HepG2 (cell line): ENCODE data around the gene OR5I1. TPM values are rescaled to one million over a fixed set of nuclear protein-coding genes. Genes with fewer than 3 reads are reported as not detected.

ENCODE experiments used
- ATAC-seq: fragments of 200-7000 bp; cut with Tn5 transposase; 3 replicates; pipeline ENCODE4 v1.9.1; 2020; ENCODE audit warnings: mild to moderate bottlenecking, moderate library complexity
- BruUV-seq: library from RNA; stranded (reverse); fragments of 400-500 nt; replicated peaks from 2 replicates; lab custom pipeline; 2021; lab: Mats Ljungman, UMichigan
- CTCF ChIA-PET: fragments of 300-600 bp; formaldehyde crosslinking; extraction: SDS; loops from one replicate; lab custom pipeline; 2021; ENCODE audit warnings: low total read pairs, inconsistent platforms, low intra/inter-chr PET ratio; lab: Yijun Ruan, JAX
- POLR2A ChIA-PET: fragments of 350-600 bp; sonication (Branson Sonifier 250); formaldehyde crosslinking; loops from one replicate; lab custom pipeline; 2020; ENCODE audit warnings: antibody characterized with exemption, inconsistent platforms; lab: Yijun Ruan, JAX
- DNase-seq: peaks from one replicate; pipeline ENCODE4 v3.0.0-alpha.2; 2015; ENCODE audit warnings: low spot score
- FAIRE-seq: peaks from 3 replicates; lab custom pipeline; 2011; peaks lifted over from hg19 to GRCh38; lab: Jason Lieb, UNC
- H2AFZ ChIP-seq: one replicate; pipeline ENCODE4 v1.6.1; 2011; ENCODE audit warnings: low read length, inconsistent platforms
- H3K27ac ChIP-seq: fragments of 300-600 bp; 3 replicates; pipeline ENCODE4 v1.8.0; 2011; ENCODE audit warnings: mixed run types, mild to moderate bottlenecking, mixed read lengths, low read length, inconsistent platforms; ENCODE audit not compliant: insufficient read depth; ENCODE audit errors: extremely low read length
- H3K27me3 ChIP-seq, 2 experiments: fragments of 200-600 bp in 1 of 2; 2 replicates in 1 of 2; 3 replicates in 1 of 2; pipeline versions ENCODE4 v1.6.0 to v1.8.0; 2011; ENCODE audit warnings: low read length in 2 of 2, mild to moderate bottlenecking in 2 of 2, moderate library complexity in 2 of 2, inconsistent platforms in 1 of 2; ENCODE audit not compliant: insufficient read depth in 2 of 2, control insufficient read depth in 1 of 2
- H3K36me3 ChIP-seq, 2 experiments: fragments of 200-600 bp in 1 of 2; replicated peaks in 1 of 2; 2 replicates in 1 of 2; 3 replicates in 1 of 2; pipeline versions ENCODE4 v1.5.1 to v1.8.0; 2011; ENCODE audit warnings: low read length in 2 of 2, inconsistent platforms in 1 of 2; ENCODE audit not compliant: insufficient read depth in 2 of 2, control insufficient read depth in 1 of 2
- H3K4me1 ChIP-seq: 2 replicates; pipeline ENCODE4 v1.5.1; 2012; ENCODE audit warnings: low read length, inconsistent platforms; ENCODE audit not compliant: insufficient read depth
- H3K4me2 ChIP-seq: 2 replicates; pipeline ENCODE4 v1.6.0; 2011; ENCODE audit warnings: low read depth, low read length, inconsistent platforms
- H3K4me3 ChIP-seq, 3 experiments: fragments of 200-600 bp in 1 of 3; sonication (generic), shearing (Covaris generic) in 1 of 3; replicated peaks in 1 of 3; 2 replicates each; pipeline ENCODE4 v1.5.1; 2011 to 2016; ENCODE audit warnings: low read length in 3 of 3, inconsistent platforms in 2 of 3, low read depth in 2 of 3, mild to moderate bottlenecking in 2 of 3, control low read depth in 1 of 3, mixed read lengths in 1 of 3; ENCODE audit not compliant: insufficient read depth in 1 of 3
- H3K79me2 ChIP-seq: one replicate; pipeline ENCODE4 v1.6.1; 2011; ENCODE audit warnings: low read length, inconsistent platforms; ENCODE audit not compliant: insufficient read depth
- H3K9ac ChIP-seq: 2 replicates; pipeline ENCODE4 v1.6.0; 2011; ENCODE audit warnings: mild to moderate bottlenecking, low read depth, low read length, inconsistent platforms; ENCODE audit not compliant: insufficient read depth
- H3K9me3 ChIP-seq: 2 replicates; pipeline ENCODE4 v1.5.1; 2012; ENCODE audit warnings: mild to moderate bottlenecking, low read length
- H4K20me1 ChIP-seq: 2 replicates; pipeline ENCODE4 v1.6.0; 2011; ENCODE audit warnings: inconsistent platforms, mild to moderate bottlenecking, low read length, moderate library complexity; ENCODE audit not compliant: insufficient read depth
- ATF7 ChIP-seq, 2 experiments: fragments of 450-650 bp in 1 of 2; sonication (generic) in 1 of 2; formaldehyde crosslinking in 1 of 2; IDR thresholded peaks; 2 replicates each; pipeline versions ENCODE4 v1.4.0 to v1.6.1; 2016 to 2020; ENCODE audit warnings: antibody characterized with exemption in 1 of 2, mild to moderate bottlenecking in 1 of 2, missing genetic modification reagents in 1 of 2
- CREB1 ChIP-seq, 2 experiments: fragments of 450-650 bp in 1 of 2; IDR thresholded peaks; 2 replicates each; pipeline ENCODE4 v1.6.1; 2016 to 2017; ENCODE audit warnings: control low read depth in 1 of 2, mild to moderate bottlenecking in 1 of 2, missing compliant biosample characterization in 1 of 2, missing genetic modification characterization in 1 of 2
- ETV6 ChIP-seq: sonication (generic); formaldehyde crosslinking; conservative IDR thresholded peaks from 2 replicates; pipeline ENCODE4 v1.4.0; 2020; ENCODE audit warnings: missing genetic modification reagents
- GTF3A ChIP-seq: sonication (generic); formaldehyde crosslinking; conservative IDR thresholded peaks from 2 replicates; pipeline ENCODE4 v1.4.0; 2020; ENCODE audit warnings: mild to moderate bottlenecking, missing genetic modification reagents
- HDAC1 ChIP-seq: sonication (generic); formaldehyde crosslinking; IDR thresholded peaks from 2 replicates; pipeline ENCODE4 v1.5.1; 2020; ENCODE audit warnings: mild to moderate bottlenecking, missing genetic modification reagents
- KLF16 ChIP-seq, 2 experiments: sonication (generic) in 1 of 2; formaldehyde crosslinking in 1 of 2; IDR thresholded peaks; 2 replicates each; pipeline versions ENCODE4 v1.6.1 to v1.8.0; 2016 to 2023; ENCODE audit warnings: missing genetic modification reagents in 2 of 2, missing compliant biosample characterization in 1 of 2
- SMC3 ChIP-seq: IDR thresholded peaks from 2 replicates; pipeline ENCODE4 v1.6.1; 2011; ENCODE audit warnings: low read length, improper control_type of control experiment
- SOX5 ChIP-seq: IDR thresholded peaks from 2 replicates; pipeline ENCODE4 v1.6.1; 2016; ENCODE audit warnings: borderline replicate concordance
- ZNF207 ChIP-seq: fragments of 450-650 bp; IDR thresholded peaks from 2 replicates; pipeline ENCODE4 v1.6.1; 2016; ENCODE audit warnings: antibody characterized with exemption, borderline replicate concordance
- ZNF343 ChIP-seq: sonication (generic); formaldehyde crosslinking; IDR thresholded peaks from 2 replicates; pipeline ENCODE4 v1.4.0; 2020; ENCODE audit warnings: mild to moderate bottlenecking, missing genetic modification reagents
- ZNF501 ChIP-seq: sonication (generic); formaldehyde crosslinking; IDR thresholded peaks from 2 replicates; pipeline ENCODE4 v1.5.1; 2020; ENCODE audit warnings: mild to moderate bottlenecking, moderate library complexity, missing genetic modification reagents
- WGBS: methylation state at CpG from one replicate; pipeline ENCODE4 v1.1.6; 2017; ENCODE audit warnings: low lambda C conversion rate; 5-methylcytosine and 5-hydroxymethylcytosine counted together
- in situ Hi-C: cut with HindIII; loops from 2 replicates; pipeline ENCODE4 v1.10.0; 2017; ENCODE audit warnings: low pct_unique_long_range_greater_than_20kb; ENCODE audit not compliant: extremely low pct_ligation_motif_present
- intact Hi-C: fragments of 100-400 bp; cut with micrococcal nuclease; formaldehyde crosslinking; loops from one replicate; pipeline ENCODE4 v1.10.0; 2022; ENCODE audit not compliant: unreplicated experiment
- polyA plus RNA-seq, 8 experiments: library from polyadenylated mRNA; depleted of rRNA in 3 of 8; stranded (reverse) in 7 of 8; unstranded in 1 of 8; fragments of >200 nt; fragmentation: Illumina TruSeq in 4 of 8; extraction: Trizol in 4 of 8; gene quantifications; 2 replicates each; pipeline versions ENCODE4 v1.2.1 to v1.2.3, GENCODE V29; 2011 to 2016; ENCODE audit warnings: low read depth in 4 of 8, missing spikeins in 1 of 8, mixed read lengths in 1 of 8; ENCODE audit not compliant: insufficient read depth in 1 of 8
- total RNA-seq, 5 experiments: library from RNA; depleted of rRNA; stranded (reverse); fragments of >200 nt; fragmentation: Illumina TruSeq; extraction: Trizol; gene quantifications; 2 replicates each; pipeline ENCODE4 v1.2.3, GENCODE V29; 2016; ENCODE audit warnings: low read depth in 1 of 5
- TF ChIP-seq, protein P1 (sequence below): sonication (generic); formaldehyde crosslinking; IDR thresholded peaks from 2 replicates; pipeline ENCODE4 v1.5.0; 2020; ENCODE audit warnings: mild to moderate bottlenecking, missing genetic modification reagents, borderline replicate concordance

OR5I1 gene
- total and polyA plus RNA-seq, 2 of the 13 experiments (the other 11 are each of a cell fraction or from before 2014, with no cell fraction given): not detected

DNA sequence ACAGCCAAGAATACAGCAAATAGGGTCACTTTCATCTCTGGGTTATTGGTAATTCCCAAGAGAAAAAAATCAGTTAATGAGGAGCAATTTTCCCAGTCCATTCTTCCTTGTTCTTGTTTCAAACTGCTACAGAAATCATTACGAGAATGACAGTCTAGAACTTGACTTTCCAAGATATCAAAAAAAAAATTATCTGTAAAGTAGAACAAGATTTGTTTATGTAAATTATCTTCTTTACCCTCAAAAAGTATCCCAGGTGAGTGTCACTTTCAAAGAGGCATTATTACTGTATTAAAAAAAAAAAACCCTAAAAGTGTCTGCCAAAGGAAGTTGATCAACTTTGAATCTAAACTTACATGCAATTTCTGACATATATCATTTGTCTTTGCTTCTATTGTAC is 21.7 kb downstream of the OR5I1 start, which contains the start of gene OR5W2:
Gene OR5W2 (minus strand): TSS at position 101 of the 400 bp plus-strand sequence. CDS start 0 bp downstream, at position 101.
- no peaks in the 10 kb centered on the region for H3K79me2 ChIP-seq
- intact Hi-C loops (no loop called here), in situ Hi-C loops (no loop called here)
- H3K9me3 ChIP-seq: 0 out of 2 replicates have a peak, but pooled peaks cover 4% of the 10 kb centered on the region
- no peak within 1 kb of the TSS for H3K4me2 ChIP-seq
- TF ChIP-seq SOX5 (no peak), GTF3A (CRISPR knock-in tag) (no peak), ZNF343 (no peak), ZNF207 (no peak), SMC3 (no peak)
- TF ChIP-seq, protein P1, sequence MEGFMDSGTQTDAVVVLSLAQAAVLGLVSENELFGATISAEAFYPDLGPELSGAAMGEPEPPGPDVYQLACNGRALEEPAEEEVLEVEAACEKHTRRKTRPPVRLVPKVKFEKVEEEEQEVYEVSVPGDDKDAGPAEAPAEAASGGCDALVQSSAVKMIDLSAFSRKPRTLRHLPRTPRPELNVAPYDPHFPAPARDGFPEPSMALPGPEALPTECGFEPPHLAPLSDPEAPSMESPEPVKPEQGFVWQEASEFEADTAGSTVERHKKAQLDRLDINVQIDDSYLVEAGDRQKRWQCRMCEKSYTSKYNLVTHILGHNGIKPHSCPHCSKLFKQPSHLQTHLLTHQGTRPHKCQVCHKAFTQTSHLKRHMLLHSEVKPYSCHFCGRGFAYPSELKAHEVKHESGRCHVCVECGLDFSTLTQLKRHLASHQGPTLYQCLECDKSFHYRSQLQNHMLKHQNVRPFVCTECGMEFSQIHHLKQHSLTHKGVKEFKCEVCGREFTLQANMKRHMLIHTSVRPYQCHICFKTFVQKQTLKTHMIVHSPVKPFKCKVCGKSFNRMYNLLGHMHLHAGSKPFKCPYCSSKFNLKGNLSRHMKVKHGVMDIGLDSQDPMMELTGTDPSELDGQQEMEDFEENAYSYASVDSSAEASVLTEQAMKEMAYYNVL (CRISPR knock-in tag): no peak
- no peak within 1 kb of the TSS for H2AFZ ChIP-seq
- WGBS: 0% methylated on average over 1 of the region's 1 CpG
- DNase-seq: no peak
- POLR2A ChIA-PET: no interaction called here
- no peaks in the 10 kb centered on the region for H4K20me1 ChIP-seq
- H3K4me3 ChIP-seq: no peak within 1 kb of the TSS
- no peak within 1 kb of the TSS for H3K9ac ChIP-seq
- no peaks in the 10 kb centered on the region for H3K36me3 ChIP-seq
- FAIRE-seq: no peak
- no peak for ATAC-seq
- no TSS peak for BruUV-seq
- no peaks in the 10 kb centered on the region for H3K27me3 ChIP-seq
- CTCF ChIA-PET: no interaction called here
- H3K4me1 ChIP-seq: no peaks in the 10 kb centered on the region
- no peak within 1 kb of the TSS for H3K27ac ChIP-seq

DNA sequence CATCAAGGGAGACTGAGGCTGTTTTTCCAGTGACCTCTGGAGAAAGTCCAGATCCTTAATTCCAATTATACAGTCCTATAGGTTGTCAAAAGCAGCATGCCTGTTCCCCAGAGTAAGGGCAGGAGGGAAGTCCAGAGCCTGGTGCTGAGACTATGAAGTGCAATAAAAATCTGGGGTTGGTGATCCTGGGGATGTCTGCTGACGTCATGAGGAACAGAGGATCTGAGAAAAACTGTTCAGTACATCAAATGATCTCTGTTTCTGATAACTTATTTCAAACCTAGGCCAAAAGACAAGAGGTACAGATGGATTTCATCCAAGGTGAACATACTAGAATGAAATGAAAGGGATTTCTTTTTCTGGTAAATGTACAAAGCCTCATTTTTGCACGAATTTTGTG is 33.9 kb downstream of the OR5I1 start:
- no peak overlapping the region for H3K27ac ChIP-seq
- TF ChIP-seq CREB1 (IDR thresholded peaks at IDR 0.05) (peak; percentile 85), CREB1 (CRISPR knock-in tag; IDR thresholded peaks at IDR 0.05) (no peak), KLF16 (CRISPR knock-in tag; IDR thresholded peaks at IDR 0.05) (no peak), ATF7 (IDR thresholded peaks at IDR 0.05) (peak; percentile 61), ATF7 (CRISPR knock-in tag; IDR thresholded peaks at IDR 0.05) (no peak), ETV6 (no peak), HDAC1 (CRISPR knock-in tag) (no peak), ZNF501 (CRISPR knock-in tag) (no peak)
- POLR2A ChIA-PET: no interaction called here
- H4K20me1 ChIP-seq: no peaks in the 10 kb centered on the region
- no peaks in the 10 kb centered on the region for H3K27me3 ChIP-seq
- ATAC-seq: no peak
- in situ Hi-C loops: no loop called here
- intact Hi-C loops: no loop called here
- H3K9ac ChIP-seq: no peak overlapping the region
- H3K9me3 ChIP-seq: peaks cover 14% of the 10 kb centered on the region
- FAIRE-seq: no peak
- no peaks in the 10 kb centered on the region for H3K4me1 ChIP-seq
- H3K4me2 ChIP-seq: no peak overlapping the region
- no peak overlapping the region for H2AFZ ChIP-seq
- no peaks in the 10 kb centered on the region for H3K36me3 ChIP-seq
- CTCF ChIA-PET: no interaction called here
- no peak for DNase-seq
- no TSS peak for BruUV-seq
- 0% methylated on average over 2 of the region's 2 CpGs for WGBS
- H3K4me3 ChIP-seq: no peak overlapping the region
- H3K79me2 ChIP-seq: no peaks in the 10 kb centered on the region
